Spinal cord (tissue), 10 donors: ENCODE data around the gene SHISA9. TPM values are rescaled to one million over a fixed set of nuclear protein-coding genes. Genes with fewer than 3 reads are reported as not detected.
A peak's percentile ranks its signal among the peaks of the same experiment; 100 is the strongest.

Experiments used
- DNase-seq, 6 donors: peaks; one replicate each; pipeline versions ENCODE4 v3.0.0 to v3.0.0-alpha.2; 2013 to 2015; ENCODE audit warnings: low spot score in 6 of 6, low read depth in 4 of 6
- H3K27ac ChIP-seq: one replicate; pipeline ENCODE4 v1.5.1; 2013; ENCODE audit warnings: low read depth, low read length, control low read depth
- H3K27me3 ChIP-seq: one replicate; pipeline ENCODE4 v1.6.1; 2013; ENCODE audit warnings: low read length; ENCODE audit not compliant: control insufficient read depth, insufficient read depth
- H3K36me3 ChIP-seq: one replicate; pipeline ENCODE4 v1.6.1; 2013; ENCODE audit warnings: low read length; ENCODE audit not compliant: control insufficient read depth, insufficient read depth
- H3K4me1 ChIP-seq: one replicate; pipeline ENCODE4 v1.6.1; 2013; ENCODE audit warnings: low read length; ENCODE audit not compliant: control insufficient read depth, insufficient read depth
- H3K4me3 ChIP-seq: one replicate; pipeline ENCODE4 v1.5.1; 2013; ENCODE audit warnings: low read depth, low read length, control low read depth
- H3K9me3 ChIP-seq: one replicate; pipeline ENCODE4 v1.6.1; 2013; ENCODE audit warnings: low read length; ENCODE audit not compliant: control insufficient read depth, insufficient read depth
- WGBS: methylation state at CpG from one replicate; pipeline ENCODE4 v1.1.5; 2013; ENCODE audit warnings: missing lambda C conversion rate; ENCODE audit not compliant: insufficient coverage; 5-methylcytosine and 5-hydroxymethylcytosine counted together
- polyA plus RNA-seq, 2 donors: library from polyadenylated mRNA; unstranded; fragments of 120-200 nt; gene quantifications; one replicate each; pipeline ENCODE4 v1.2.1, GENCODE V29; 2013; ENCODE audit not compliant: insufficient read length in 2 of 2
- total RNA-seq, 2 donors: library from RNA; depleted of rRNA in 1 of 2; stranded (reverse); fragments of 120-200 nt in 1 of 2; fragments of >200 nt in 1 of 2; gene quantifications; one replicate each; pipeline versions ENCODE4 v1.2.3 to v1.2.4, GENCODE V29; 2013 to 2014
- donor health status: healthy.

SHISA9 gene
- total and polyA plus RNA-seq, 4 donors, result 6.2 to 23.3 (median 14.7) TPM

DNA sequence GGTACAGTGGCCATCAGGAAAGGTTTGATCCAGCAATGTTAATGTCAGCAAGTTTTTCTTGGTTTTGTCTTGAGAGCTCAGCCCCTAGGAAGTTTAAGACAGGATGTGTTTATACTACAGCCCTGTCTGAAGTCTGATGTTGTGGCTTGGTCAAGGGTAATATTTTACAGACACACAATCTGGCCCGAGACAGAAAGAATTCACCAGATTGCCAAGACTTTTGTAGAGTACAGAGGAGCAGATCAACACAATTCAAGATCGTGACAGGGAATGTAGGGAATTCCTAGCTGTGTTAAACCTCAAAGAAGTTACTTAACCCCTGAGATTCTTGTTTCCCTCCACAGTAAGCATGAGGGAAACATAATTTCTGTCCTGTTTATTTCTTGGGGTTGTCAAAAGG, 63.1 kb downstream of the SHISA9 start:
- Histone ChIP-seq H3K27me3 (no peaks in the 10 kb centered on the region), H3K4me1 (peaks cover 4% of the 10 kb centered on the region), H3K4me3 (no peak overlapping the region), H3K36me3 (no peaks in the 10 kb centered on the region), H3K27ac (no peak overlapping the region), H3K9me3 (peaks cover 2% of the 10 kb centered on the region)
- peak in 2 of 6 donors; percentile 36 to 39 for DNase-seq
- WGBS, result no CpG with 5 or more reads among the region's 2 CpGs

DNA sequence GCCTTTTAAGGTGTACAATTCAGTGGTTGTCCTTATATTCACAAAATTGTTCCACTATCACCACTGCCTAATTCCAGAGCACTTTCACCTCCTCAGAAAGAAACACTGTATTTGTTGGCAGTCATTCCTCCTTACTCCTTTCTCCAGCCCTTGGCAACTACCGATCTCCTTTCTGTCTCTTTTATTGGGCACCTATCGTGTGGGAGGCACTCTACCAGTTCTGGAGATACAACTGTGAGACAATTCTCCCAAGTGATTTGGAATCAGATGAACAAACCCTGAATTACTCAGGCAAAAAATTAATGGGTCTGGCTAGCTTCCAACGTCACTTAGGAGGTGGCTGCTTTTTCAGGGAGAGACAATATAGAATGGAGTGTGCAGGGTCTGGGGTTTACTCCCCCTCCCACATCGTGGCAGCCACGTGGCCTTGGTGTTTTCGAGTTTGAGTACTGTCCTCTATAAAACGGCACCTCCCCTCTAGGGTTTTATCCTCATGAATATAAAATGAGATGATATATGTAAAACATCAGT, 63.9 kb downstream of the SHISA9 start:
- Histone ChIP-seq H3K36me3 (no peaks in the 10 kb centered on the region), H3K27ac (no peak overlapping the region), H3K27me3 (no peaks in the 10 kb centered on the region), H3K4me3 (no peak overlapping the region), H3K9me3 (peaks cover 2% of the 10 kb centered on the region), H3K4me1 (peaks cover 4% of the 10 kb centered on the region)
- 60% methylated on average over 1 of the region's 7 CpGs for WGBS
- peak in 5 of 6 donors; percentile 36 to 91 (median 49) for DNase-seq

GRCh38 chr16:12971241-12971640, 69.8 kb downstream of the SHISA9 start:
- DNase-seq, result peak in 5 of 6 donors; percentile 38 to 90 (median 55)
- Histone ChIP-seq H3K4me1 (peaks cover 9% of the 10 kb centered on the region), H3K36me3 (no peaks in the 10 kb centered on the region), H3K9me3 (no peaks in the 10 kb centered on the region), H3K27ac (no peak overlapping the region), H3K27me3 (no peaks in the 10 kb centered on the region), H3K4me3 (no peak overlapping the region)
- 23% methylated on average over 2 of the region's 2 CpGs for WGBS

GRCh38 chr16:12972246-12972645, 70.8 kb downstream of the SHISA9 start:
- no peaks in the 10 kb centered on the region for H3K9me3 ChIP-seq
- H3K4me3 ChIP-seq, result no peak overlapping the region
- H3K36me3 ChIP-seq, result no peaks in the 10 kb centered on the region
- no CpG with 5 or more reads among the region's 3 CpGs for WGBS
- H3K27ac ChIP-seq, result no peak overlapping the region
- no peaks in the 10 kb centered on the region for H3K27me3 ChIP-seq
- no peak for DNase-seq
- peaks cover 9% of the 10 kb centered on the region for H3K4me1 ChIP-seq

GRCh38 chr16:12975766-12976165, 74.4 kb downstream of the SHISA9 start:
- peaks cover 6% of the 10 kb centered on the region for H3K4me1 ChIP-seq
- H3K4me3 ChIP-seq, result no peak overlapping the region
- no peak overlapping the region for H3K27ac ChIP-seq
- no peaks in the 10 kb centered on the region for H3K27me3 ChIP-seq
- DNase-seq, result no peak
- H3K9me3 ChIP-seq, result no peaks in the 10 kb centered on the region
- no CpG with 5 or more reads among the region's 3 CpGs for WGBS
- no peaks in the 10 kb centered on the region for H3K36me3 ChIP-seq

DNA sequence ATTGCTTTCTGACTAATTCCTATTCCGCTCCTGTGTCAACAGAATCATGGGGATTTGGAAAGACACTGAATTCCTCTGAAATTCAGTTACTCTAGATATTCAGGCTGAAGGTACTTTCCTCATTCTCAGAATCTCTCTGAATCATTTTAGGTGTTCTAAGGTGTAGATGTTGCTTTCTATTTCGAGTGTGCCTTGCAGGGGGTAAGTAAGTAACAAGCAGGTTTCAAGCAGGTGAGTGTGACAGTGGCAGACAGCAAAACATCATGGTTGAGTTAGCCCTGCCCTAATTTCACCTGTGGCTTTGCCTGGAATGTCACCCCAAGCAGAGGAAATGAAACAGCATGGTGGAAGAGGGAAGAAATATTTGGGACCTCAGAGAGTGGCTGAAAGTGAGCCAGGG, 75.1 kb downstream of the SHISA9 start:
- 100% methylated on average over 2 of the region's 2 CpGs for WGBS

GRCh38 chr16:12976936-12977335, 75.5 kb downstream of the SHISA9 start:
- 45% methylated on average over 3 of the region's 5 CpGs for WGBS
- Histone ChIP-seq H3K36me3 (no peaks in the 10 kb centered on the region), H3K4me3 (no peak overlapping the region), H3K27me3 (no peaks in the 10 kb centered on the region), H3K9me3 (no peaks in the 10 kb centered on the region), H3K27ac (no peak overlapping the region), H3K4me1 (no peaks in the 10 kb centered on the region)
- DNase-seq, result peak in 1 of 6 donors; percentile 17

More for the DNA sequence above, 75.1 kb downstream of the SHISA9 start:
- Histone ChIP-seq H3K27ac (no peak overlapping the region), H3K4me3 (no peak overlapping the region), H3K36me3 (no peaks in the 10 kb centered on the region), H3K4me1 (no peaks in the 10 kb centered on the region), H3K9me3 (no peaks in the 10 kb centered on the region), H3K27me3 (no peaks in the 10 kb centered on the region)
- DNase-seq, result no peak

DNA sequence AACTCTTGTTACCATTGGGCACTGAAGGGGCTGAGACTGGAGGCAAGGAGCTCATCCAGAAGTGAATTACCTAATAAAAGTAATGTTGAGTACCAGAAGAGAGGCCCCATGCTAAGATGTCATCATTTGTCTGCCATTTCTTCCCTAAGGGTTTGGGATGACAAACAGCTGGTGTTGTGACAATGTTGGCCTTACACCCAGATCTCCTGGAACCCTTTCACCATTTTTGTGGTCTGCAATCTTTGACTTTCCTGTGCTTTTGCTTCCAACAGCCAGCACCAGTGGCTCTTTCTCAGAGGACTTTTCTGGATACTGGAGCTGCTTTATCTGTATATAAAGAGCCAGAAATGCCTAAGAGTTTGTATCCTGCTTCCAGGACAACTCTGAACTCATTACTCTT, 84.1 kb downstream of the SHISA9 start:
- Histone ChIP-seq H3K9me3 (no peaks in the 10 kb centered on the region), H3K4me3 (no peak overlapping the region), H3K27me3 (no peaks in the 10 kb centered on the region), H3K4me1 (no peaks in the 10 kb centered on the region), H3K27ac (no peak overlapping the region), H3K36me3 (no peaks in the 10 kb centered on the region)
- DNase-seq, result no peak

- Histone ChIP-seq H3K4me3 (no peak overlapping the region), H3K9me3 (no peaks in the 10 kb centered on the region), H3K4me1 (no peaks in the 10 kb centered on the region), H3K27me3 (no peaks in the 10 kb centered on the region), H3K27ac (no peak overlapping the region), H3K36me3 (no peaks in the 10 kb centered on the region)
- 60% methylated on average over 3 of the region's 5 CpGs for WGBS
- no peak for DNase-seq
These were observed 86.7 kb downstream of the SHISA9 start for GRCh38 chr16:12988071-12988470.

DNA sequence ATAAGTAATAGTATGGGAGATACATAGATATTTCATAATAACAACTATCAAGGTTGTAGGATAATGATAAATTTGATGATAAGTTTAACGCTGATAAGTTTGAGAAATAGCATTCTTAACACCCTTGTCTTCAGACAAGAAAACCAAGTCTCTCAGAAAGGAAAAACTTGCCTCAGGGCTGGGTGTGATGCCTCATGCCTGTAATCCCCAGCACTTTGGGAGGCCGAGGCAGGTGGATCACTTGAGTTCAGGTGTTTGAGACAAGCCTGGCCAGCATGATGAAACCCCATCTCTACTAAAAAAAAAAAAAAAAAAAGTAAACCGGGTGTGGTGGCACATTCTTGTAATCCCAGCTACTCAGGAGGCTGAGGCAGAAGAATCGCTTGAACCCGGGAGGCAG, 90.7 kb downstream of the SHISA9 start:
- H3K4me1 ChIP-seq, result no peaks in the 10 kb centered on the region
- H3K27ac ChIP-seq, result no peak overlapping the region
- 100% methylated on average over 2 of the region's 5 CpGs for WGBS
- no peak for DNase-seq
- H3K36me3 ChIP-seq, result no peaks in the 10 kb centered on the region
- no peaks in the 10 kb centered on the region for H3K9me3 ChIP-seq
- no peaks in the 10 kb centered on the region for H3K27me3 ChIP-seq
- no peak overlapping the region for H3K4me3 ChIP-seq
